AG04449 (cell line): Measurements from ENCODE around the gene BANF2.

Experiments used
- CTCF ChIA-PET: fragments of 350-600 bp; formaldehyde crosslinking; extraction: SDS; loops from one replicate; lab custom pipeline; 2021; ENCODE audit warnings: antibody characterized with exemption; lab: Yijun Ruan, JAX
- POLR2A ChIA-PET: fragments of 400-600, 350-600 bp; formaldehyde crosslinking; extraction: SDS; loops from one replicate; lab custom pipeline; 2020; ENCODE audit warnings: antibody characterized with exemption, inconsistent platforms; lab: Yijun Ruan, JAX
- DNase-seq: peaks from one replicate; pipeline ENCODE4 v3.0.0-alpha.2; 2010; ENCODE audit warnings: low read depth, low spot score
- H3K4me3 ChIP-seq: 2 replicates; pipeline ENCODE4 v1.5.1; 2011; ENCODE audit warnings: low read depth, mild to moderate bottlenecking, control low read depth, low read length
- TF ChIP-seq, protein P1 (sequence below): IDR thresholded peaks from one replicate; pipeline ENCODE4 v1.5.1; 2011; ENCODE audit warnings: mild to moderate bottlenecking, moderate library complexity, low read length, control low read depth, inconsistent platforms; ENCODE audit not compliant: insufficient read depth; ENCODE audit errors: missing control alignments

Gene BANF2

GRCh38 chr20:17662333-17663039 lies 37.3 kb upstream of the BANF2 start:
- POLR2A ChIA-PET: interaction anchor here (1.0 kb wide), 1 partner anchor 10 kb away, joined by 3 read pairs; no protein-coding TSS in a partner anchor

GRCh38 chr20:17663040-17663399 lies 36.7 kb upstream of the BANF2 start:
- ChIA-PET POLR2A (no interaction called here), CTCF (interaction anchor here (0.8 to 4.6 kb wide), 3 partner anchors 8 to 235 kb away, joined by 3 to 35 read pairs (median 5); no protein-coding TSS in a partner anchor)
- TF ChIP-seq, protein P1, sequence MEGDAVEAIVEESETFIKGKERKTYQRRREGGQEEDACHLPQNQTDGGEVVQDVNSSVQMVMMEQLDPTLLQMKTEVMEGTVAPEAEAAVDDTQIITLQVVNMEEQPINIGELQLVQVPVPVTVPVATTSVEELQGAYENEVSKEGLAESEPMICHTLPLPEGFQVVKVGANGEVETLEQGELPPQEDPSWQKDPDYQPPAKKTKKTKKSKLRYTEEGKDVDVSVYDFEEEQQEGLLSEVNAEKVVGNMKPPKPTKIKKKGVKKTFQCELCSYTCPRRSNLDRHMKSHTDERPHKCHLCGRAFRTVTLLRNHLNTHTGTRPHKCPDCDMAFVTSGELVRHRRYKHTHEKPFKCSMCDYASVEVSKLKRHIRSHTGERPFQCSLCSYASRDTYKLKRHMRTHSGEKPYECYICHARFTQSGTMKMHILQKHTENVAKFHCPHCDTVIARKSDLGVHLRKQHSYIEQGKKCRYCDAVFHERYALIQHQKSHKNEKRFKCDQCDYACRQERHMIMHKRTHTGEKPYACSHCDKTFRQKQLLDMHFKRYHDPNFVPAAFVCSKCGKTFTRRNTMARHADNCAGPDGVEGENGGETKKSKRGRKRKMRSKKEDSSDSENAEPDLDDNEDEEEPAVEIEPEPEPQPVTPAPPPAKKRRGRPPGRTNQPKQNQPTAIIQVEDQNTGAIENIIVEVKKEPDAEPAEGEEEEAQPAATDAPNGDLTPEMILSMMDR: no peak
- DNase-seq: no peak
- no peak overlapping the region for H3K4me3 ChIP-seq

More at GRCh38 chr20:17662333-17663039, 37.3 kb upstream of the BANF2 start:
- no peak for DNase-seq
- CTCF ChIA-PET: interaction anchor here (0.8 to 4.6 kb wide), 4 partner anchors 7 to 237 kb away, joined by 3 to 35 read pairs (median 4); no protein-coding TSS in a partner anchor
- no peak overlapping the region for H3K4me3 ChIP-seq
- TF ChIP-seq, protein P1: no peak

GRCh38 chr20:17663486-17663885 lies 36.3 kb upstream of the BANF2 start:
- H3K4me3 ChIP-seq: no peak overlapping the region
- CTCF ChIA-PET: interaction anchor here (4.6 to 5.3 kb wide), 2 partner anchors 8 to 17 kb away, joined by 35 to 49 read pairs; partner anchors contain the start of gene RRBP1
- no peak for DNase-seq
- POLR2A ChIA-PET: no interaction called here
- TF ChIP-seq, protein P1: no peak

DNA sequence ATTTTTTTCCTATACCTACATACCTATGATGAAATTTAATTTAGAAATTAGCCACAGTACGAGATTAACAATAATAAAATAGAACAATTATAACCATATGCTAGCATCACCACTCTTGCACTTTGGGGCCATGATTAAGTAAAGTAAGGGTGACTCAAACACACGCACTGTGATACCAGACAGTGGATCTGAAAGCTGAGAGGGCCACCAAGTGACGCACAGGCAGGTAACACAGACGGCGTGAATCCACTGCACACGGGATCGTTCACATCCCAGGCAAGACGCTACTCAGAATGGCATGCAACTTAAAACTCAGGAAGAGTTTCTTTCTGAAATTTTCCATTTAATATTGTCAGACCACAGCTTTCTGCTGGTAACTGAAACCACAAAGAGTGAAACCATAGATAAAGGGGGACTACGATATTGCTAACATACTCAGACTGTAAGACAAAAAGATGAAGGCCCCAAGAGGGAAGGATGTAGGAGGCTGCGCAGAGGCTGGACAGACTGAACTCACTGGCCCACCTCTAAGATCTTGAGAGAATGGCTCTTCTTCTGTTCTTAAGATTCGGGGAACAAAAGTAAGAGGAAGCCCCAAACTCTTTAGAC lies 35.6 kb upstream of the BANF2 start:
- TF ChIP-seq, protein P1: no peak
- H3K4me3 ChIP-seq: no peak overlapping the region
- ChIA-PET POLR2A (interaction anchor here (1.5 kb wide), 1 partner anchor 18 kb away, joined by 6 read pairs; the partner anchor contains the start of gene RRBP1), CTCF (interaction anchor here (1.2 to 5.3 kb wide), 3 partner anchors 9 to 21 kb away, joined by 3 to 49 read pairs (median 35); partner anchors contain the start of gene RRBP1)
- DNase-seq: no peak

DNA sequence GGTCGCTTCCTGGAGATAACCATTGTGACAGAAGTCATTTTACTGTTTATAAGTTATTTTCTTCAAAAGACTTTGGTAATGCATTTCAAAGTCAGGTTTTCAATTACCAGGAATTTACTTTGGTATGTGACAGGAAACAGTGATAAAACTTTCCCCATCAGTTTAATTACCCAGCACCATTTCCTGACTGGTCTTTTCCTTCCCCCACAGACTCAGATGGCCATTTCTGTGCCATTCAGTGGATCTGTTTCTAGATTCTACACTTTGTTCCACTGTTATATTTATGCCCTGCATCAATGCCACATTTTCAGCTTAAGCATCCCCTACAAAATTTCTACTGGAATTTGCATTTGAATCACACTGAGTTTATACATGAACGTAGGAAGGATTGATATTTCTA lies 34.0 kb upstream of the BANF2 start:
- H3K4me3 ChIP-seq: no peak overlapping the region
- DNase-seq: no peak
- ChIA-PET POLR2A (interaction anchor here (1.2 to 1.7 kb wide), 2 partner anchors 11 to 16 kb away, joined by 6 read pairs; partner anchors contain the start of gene RRBP1), CTCF (interaction anchor here (0.9 to 5.3 kb wide), 11 partner anchors 9 to 274 kb away, joined by 3 to 49 read pairs (median 5); partner anchors contain the start of gene RRBP1)
- TF ChIP-seq, protein P1: no peak
